Kidney glomerular epithelial cell (primary cell): ENCODE measurements around the gene GMEB2.
"Not testable (repeated sequence)": the region's sequence is repeated elsewhere in the genome, so short reads cannot be mapped to it uniquely, and the experiment has no call there.

Experiments used
- DNase-seq: peaks from one replicate; lab custom pipeline; 2025; lab: John Stamatoyannopoulos, UW

Gene GMEB2

DNA sequence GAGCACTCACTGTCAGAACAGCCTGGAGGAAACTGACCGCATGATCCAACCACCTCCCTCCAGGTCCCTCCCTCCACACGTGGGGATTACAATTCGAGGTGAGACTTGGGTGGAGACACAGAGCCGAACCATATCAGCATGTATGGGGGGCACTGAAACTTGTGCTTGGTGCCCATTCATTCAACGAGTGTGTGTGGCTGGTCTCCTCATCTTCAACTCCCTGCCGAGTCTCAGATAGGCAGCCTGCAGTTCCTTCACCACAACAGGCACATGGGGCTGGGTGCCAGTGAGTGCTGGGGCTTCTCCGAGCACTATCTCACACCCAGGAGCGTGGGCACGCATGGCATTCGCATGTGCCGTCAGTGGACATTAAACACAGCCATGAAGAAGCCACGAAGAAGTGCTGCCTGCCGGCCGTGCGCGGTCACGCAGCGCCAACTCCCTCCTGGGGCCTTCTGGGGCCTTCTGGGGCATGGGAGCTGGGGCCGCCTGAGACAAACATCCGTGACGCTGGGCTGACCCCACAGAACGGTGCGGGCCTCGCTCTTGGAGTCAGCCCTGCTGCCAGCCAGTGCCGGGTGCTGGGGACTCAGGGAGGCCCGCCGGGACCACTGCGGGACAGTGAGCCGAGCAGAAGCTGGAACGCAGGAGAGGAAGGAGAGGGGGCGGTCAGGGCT is 30.5 kb upstream of the GMEB2 start:
- DNase-seq, result no peak

DNA sequence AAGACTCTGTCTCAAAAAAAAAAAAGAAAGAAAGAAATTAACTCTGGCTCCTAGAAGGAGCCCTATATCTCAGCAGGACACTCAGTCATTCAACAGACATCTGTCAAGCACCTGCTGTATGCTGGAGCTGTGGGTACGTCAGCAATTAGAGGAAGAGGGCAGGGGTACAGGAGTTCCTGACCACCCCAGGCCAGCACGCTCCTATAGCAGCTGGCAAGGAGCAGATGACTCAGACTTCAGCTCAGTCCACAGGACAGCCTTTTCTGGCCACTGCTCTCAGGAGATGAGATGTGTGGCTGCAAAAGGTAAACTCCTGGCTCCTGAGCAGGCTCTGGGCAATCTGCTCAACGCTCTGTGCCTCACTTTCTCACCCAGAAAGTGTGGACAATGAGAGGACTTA is 29.6 kb upstream of the GMEB2 start:
- DNase-seq, result no peak

DNA sequence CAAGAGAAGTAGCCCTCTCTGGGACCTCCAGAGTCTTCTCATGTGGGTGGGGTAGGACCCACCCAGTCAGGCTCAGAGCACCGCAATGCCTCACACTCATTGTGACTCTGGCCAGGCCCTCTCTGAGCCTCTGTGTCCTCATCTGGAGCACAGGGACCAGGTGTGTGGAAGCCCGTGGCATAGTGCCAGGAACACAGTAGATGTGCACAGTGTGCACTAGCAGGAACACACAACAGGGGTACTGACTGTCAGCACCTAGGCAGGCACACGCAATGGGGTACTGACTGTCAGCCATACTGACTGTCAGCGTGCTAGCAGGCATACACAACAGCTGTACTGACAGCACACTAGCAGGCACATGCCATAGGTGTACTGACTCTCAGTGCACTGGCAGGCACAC is 28.3 kb upstream of the GMEB2 start:
- DNase-seq, result no peak

DNA sequence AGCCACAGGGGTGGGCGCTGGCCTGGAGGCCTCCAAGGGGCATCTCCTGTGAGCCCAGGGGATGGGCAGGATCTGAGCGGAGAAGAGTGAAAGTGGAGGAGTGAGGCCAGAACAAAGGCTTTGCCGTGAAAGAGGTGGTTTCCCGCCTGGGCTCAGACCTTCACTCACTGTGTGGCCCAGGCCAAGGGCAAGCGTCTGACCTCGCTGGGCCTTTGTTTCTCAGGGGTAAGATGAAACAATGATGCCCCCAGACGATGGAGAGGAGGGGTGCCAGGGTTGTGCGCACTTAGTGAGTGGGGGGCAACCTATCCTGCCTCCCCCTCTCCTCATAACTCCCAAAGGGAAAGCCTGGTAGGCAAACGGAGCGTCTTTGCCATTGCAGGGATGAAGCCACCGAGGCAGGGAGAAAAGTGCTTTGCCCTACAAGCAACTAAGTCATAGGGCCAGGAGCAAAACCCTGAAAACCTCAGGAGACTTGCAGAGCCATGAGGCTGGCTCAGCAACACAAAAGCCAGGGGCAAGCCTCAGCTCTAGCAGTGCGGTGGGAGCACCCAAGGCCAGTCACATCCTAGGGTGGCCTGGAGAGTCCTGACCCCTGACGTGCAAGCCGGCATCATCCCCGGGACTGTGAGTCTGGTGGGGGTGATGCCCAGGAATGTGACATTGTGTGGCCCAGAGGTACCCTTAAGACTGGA is 27.2 kb upstream of the GMEB2 start:
- no peak for DNase-seq

DNA sequence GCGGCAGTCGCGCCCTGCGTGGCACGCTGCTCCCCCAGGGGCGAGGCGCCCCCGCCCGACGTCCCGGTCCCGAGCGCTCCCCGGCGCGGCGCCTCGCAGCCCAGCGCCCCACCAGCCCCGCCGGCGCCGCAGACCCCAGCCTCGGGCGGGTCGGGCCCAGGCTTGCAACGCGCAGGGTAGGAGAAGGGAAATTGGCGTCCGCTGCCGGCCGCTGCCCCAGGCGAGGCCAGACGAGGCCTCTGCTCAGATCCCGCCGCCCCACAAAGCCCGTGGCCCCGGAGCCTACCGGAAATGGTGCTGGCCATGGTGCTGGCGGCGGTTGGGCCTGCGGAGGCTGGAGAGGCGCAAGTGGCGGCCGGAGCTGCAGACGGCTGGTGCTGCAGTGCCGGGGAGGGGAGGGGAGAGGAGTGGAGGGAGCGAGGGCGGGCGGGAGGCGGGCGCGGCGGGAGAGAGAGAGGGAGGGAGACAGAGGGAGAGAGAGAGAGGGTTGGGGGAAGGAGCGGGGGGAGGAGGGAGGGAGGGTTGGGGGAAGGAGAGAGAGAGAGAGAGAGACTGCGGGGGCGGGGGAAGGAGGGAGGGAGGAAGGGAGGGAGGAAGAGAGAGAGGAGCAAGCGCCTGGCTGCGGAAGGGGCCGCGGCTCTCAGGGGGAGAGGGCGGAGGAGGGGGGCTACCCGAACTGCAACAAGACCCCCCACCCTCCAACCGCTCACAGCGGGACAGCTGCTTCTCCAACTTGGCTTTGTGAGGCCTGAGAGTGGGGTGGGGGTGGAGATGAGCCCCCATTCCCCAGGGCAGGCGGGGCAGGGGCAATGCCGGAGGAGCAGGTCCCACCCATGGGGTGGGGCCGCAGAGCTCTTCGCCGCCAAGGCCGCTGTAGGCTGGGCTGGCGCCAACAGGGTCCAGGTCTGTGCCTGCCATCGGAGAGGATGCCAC is 26.4 kb upstream of the GMEB2 start, which contains the start of gene STMN3:
STMN3 (minus strand) TSS at position 384 of the 933 bp plus-strand sequence; CDS start at position 305, 79 bp downstream.
- DNase-seq, result peak; percentile 70

DNA sequence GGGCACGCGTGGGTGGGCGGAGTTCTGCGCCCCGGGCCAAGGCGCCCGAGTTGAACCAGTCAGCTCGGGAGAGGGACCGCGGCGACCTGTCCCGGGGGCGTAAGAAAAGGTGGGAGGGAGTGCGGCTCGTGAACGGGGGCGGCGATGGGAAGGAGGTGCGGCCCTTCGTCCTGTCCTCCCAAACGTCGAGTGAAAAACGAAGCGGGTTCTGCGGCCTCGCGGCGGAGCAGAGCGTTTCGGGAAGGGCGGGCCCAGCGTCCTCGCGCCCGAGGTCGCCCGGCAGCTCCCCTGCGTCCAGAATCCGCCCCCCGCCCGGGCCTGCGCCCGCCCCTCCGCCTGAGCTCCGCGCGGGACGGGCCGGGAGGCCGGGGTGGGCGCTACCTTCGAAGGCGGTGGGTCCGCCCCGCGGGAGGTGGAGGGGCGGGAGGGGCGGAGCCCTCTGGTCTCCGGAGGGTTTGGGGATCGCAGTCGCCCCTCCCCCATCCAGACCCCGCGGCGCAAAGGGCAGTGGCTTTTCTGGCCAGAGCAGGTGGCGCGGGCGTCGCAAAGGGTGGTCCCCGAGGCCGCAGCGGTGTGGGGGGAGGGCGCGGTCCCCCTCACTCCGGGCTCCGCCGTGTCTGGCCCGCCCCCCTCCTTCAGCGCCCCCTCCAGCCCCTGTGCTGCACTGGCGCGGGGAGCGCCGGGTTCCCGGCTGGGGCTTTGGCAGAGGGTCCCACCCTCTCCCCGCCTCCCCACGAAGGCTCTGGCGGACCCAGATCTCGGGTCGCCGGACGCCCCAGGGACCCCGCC is 25.5 kb upstream of the GMEB2 start:
- no peak for DNase-seq

DNA sequence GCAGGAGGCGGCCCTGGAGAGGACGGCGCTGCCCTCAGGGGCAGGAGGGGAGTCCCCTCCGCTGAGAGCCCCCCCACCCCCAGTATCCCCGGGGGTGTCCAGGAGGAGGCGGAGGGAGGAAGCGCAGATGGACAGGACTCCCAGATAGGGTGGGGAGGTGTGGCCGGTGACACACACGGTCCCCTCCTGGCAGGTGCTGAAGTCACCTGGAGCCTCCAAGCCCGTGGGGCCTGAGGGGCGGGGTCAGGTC is 25.0 kb upstream of the GMEB2 start:
- DNase-seq, result no peak

DNA sequence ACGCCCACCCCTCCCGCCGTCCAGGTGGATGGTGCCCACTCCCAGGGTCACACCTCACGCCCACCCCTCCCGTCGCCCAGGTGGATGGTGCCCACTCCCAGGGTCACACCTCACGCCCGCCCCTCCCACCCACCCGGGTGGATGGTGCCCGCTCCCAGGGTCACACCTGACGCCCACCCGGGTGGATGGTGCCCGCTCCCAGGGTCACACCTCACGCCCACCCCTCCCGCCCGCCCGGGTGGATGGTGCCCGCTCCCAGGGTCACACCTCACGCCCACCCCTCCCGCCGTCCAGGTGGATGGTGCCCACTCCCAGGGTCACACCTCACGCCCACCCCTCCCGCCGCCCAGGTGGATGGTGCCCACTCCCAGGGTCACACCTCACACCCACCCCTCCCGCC is 23.6 kb upstream of the GMEB2 start:
- not testable (repeated sequence) for DNase-seq

DNA sequence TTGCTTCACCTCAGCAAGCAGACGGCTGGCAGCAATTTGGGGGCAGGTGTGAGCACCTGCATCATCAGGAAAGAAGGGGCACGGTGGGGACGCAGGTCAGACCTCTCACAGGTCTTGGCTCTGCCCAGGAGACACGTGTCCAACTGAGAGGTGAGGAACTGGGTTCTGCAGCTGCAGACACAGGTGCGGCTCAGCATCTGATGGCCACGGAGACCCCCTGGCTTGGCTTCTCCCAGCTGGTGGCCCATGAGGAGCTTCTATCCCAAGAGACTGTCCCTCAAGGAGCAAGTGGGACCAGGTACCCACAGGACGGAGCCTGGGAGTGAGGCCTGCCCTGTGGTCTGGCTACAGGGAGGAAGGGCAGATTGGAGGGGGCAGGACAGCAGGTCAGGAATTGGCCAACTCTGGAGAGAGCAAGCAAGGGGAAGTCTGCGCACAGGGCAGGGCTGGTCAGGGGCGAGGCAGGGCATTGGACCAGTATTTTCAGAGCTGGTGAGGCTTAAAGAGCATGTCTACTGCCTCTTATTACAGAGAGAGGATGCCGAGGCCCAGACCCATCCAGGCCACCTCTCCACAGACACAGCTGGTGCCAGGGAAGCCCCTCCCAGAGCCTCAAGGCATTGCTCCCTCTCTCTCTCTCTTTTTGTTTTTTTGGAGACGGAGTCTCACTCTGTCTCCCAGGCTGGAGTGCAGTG is 22.1 kb upstream of the GMEB2 start:
- DNase-seq, result no peak

DNA sequence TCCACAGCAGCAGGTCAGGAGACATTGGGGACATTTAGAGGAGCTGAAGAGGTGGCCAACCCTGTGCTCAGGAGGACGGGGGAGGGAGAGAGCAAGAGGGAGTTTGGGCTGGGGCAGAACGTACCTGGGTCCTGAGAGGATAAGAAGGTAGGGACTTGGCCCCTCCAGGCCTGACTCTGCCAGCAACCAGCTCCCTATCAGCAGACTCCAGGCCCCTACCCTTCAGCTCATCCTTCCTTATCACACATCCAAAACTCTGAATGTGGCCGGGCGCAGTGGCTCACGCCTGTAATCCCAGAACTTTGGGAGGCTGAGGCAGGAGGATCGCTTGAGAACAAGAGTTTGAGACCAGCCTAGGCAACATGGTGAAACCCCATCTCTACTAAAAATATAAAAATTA is 21.3 kb upstream of the GMEB2 start:
- DNase-seq, result no peak

DNA sequence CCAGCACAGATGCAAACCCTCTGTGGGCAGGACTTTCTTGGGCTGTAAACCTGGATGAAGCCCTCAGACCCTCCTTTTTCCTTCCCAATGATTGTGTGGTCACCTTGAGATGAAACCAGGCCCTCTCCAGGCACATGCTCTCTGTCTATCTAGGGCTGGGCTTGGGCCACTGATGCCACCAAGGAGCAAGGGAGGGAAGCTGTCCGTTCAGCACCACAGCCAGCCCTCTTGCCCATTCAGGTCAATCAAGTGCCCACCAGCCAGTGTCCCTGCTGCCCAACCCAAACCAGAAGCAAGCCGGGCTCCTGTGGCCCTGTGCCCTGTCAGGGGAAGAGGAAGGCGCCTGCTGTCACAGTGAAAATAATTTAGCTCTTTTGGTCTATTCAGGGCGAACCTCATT is 18.3 kb upstream of the GMEB2 start:
- DNase-seq, result no peak

DNA sequence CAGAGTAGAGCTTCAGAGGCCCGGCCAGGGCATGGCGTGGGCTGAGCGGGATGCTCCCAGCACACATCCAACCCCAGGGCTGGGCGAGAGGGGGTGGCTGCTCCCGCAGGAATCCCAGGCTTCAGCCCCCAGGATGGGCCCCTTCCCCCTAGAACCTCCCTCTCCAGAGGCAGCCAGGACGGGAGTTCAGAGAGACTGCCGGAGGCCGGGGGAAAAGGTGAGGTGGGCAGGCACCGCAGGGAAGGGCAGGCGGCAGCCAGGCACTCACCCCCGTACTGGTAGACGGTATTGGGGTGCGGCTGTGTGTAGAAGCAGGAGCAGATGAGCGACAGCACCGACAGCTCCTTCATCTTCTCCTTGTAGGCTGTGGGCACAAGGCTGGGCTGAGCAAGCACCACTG is 17.0 kb upstream of the GMEB2 start:
- no peak for DNase-seq

DNA sequence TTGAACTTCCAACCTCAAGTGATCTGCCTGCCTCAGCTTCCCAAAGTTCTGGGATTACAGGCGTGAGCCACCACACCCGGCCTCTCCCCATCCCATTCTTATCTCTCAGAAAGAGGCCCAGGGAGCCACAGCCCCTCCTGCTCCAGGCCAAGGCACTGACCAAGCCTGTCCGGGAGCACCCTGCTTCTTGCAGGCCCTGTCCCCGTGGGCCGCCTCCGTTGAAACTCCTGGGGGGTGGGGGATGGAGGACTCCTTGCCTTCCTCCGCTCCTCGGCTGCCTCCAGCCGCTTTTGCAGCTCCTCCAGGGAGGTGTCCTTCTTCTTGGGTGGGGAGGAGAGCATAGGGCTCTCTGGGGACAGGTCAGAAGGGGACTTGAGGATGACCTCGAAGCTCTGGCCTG is 16.6 kb upstream of the GMEB2 start:
- DNase-seq, result no peak

DNA sequence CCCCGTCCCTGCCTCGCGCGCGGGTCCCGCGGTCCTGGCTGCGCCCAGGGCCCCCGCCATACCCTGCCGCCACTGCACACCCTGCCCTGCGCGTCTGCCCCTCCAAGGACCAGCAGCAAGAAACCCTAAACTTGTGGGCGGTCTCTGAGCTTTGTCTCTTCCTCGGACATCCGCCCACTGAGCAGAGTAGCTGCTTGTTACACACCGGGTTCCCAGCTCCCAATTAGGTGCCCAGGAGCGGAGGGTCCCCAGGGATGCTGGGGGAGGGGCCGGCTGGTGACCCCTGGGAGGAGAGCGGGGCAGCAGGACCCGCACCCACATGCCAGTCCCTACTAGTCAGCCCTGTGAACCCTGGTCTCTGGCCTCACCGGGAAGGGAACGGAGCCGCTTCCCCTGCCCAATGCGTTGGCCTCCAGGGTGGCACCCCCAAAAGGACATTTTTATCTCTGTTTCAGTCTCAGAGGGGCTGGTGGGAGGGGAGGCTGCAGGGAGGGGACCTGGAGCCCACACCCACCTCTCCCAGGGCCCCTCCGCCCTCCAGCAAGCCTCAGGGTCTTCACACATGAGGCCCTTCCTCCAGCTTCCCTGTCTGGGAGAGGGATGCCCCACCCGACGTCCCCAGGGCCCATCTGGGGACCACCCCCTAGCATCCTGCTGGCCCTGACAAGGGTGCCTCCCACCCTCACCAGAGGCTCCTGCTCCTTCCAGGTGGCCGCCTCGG is 15.8 kb upstream of the GMEB2 start:
- no peak for DNase-seq

DNA sequence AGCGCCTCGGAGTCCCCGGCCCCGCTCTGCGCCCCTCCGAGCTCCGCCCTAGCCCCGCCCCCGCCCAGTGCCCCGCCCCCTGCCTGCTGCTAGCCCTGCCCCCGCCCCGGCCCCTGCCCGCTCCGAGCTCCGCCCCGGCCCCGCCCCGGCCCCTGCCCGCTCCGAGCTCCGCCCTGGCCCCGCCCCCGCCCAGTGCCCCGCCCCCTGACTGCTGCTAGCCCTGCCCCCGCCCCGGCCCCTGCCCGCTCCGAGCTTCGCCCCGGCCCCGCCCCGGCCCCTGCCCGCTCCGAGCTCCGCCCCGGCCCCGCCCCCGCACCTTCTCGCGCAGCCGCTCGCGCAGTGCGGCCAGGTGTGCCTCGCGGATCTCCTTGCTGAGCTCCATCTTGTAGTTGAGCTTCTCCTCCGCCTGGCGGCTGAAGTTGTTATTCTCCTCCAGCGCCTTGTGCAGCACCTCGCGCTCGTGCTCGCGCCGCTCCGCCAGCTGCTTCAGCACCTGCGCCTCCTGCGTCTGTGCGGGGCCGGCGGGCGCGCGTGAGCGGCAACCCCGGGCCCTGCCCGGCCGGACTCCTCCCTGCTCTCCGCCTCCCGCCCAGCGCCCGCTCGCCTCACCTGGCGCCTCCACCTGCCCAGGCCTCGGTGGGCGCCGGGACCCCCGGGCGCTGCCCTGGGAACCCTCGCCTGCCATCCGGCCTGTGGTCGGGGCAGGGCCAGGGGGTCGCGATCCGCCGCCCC is 15.1 kb upstream of the GMEB2 start:
- peak; percentile 70 for DNase-seq

DNA sequence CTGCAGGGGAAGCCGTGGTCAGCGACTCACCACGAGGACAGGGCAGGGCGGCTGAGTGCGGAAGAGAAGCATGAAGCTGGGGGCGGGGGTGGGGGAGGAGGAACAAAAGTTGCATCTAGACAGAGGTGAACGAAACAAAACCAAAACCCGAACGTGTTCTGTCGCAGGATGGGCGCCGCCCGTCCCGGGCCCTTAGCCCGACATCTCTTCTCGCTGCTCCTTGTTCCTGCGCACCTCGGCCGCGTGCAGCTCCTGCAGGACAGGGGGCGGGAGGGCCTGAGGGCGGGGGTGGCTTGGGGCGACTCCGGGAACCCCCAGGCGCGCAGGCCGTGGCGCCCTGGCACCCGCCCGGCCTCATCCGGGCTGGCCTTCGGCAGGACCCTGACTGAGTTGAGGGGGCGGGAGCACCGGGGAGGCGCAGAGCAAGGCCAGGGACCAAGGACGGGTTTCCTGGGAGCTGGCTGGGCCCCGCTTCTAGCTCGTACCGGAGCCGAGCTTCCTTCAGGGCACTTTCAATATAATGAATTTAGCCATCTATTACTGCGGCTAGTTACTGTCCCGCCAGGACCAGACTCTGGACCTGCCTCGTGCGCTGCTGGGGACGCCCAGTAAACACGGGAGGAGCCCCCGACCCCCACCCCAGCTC is 14.4 kb upstream of the GMEB2 start:
- DNase-seq, result no peak

DNA sequence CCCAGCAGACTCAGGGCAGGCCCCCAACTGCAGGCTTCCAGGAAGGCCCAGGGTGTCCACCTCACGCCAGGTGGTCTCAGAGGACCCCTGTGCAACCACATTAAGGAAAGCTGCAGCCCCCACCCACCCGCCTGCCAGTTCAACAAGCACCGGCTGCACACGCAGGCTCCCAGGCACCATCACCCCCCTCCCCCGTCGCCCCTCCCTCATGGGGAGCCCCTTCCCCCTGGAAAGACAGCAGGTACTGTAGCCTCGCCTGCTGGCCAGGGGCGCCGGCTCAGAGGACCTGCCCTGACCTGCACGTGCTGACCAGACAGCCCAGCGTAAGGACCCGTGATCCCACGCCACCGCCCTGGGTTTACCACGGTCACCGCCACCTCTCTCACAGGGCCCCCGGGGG is 13.8 kb upstream of the GMEB2 start:
- not testable (repeated sequence) for DNase-seq

DNA sequence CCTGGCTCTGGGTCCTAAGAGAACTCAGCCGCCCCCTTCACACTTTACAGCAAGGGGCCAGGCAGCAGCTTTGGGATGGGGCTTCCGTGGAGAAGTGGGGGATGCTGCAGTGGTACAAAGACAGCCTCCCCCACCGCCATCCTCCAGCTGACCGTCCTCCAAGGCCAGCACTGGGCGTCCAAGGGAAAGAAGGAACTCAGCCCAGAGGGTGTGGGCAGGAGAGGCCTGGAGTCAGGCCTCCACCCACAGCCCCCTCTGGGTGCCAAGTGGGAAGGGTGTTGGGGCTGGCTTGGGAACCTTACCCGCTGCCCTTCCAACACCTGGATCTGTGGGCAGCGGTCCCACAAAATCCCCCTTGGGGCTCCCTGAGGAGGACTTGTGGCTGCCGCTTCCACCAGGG is 13.2 kb upstream of the GMEB2 start:
- no peak for DNase-seq

DNA sequence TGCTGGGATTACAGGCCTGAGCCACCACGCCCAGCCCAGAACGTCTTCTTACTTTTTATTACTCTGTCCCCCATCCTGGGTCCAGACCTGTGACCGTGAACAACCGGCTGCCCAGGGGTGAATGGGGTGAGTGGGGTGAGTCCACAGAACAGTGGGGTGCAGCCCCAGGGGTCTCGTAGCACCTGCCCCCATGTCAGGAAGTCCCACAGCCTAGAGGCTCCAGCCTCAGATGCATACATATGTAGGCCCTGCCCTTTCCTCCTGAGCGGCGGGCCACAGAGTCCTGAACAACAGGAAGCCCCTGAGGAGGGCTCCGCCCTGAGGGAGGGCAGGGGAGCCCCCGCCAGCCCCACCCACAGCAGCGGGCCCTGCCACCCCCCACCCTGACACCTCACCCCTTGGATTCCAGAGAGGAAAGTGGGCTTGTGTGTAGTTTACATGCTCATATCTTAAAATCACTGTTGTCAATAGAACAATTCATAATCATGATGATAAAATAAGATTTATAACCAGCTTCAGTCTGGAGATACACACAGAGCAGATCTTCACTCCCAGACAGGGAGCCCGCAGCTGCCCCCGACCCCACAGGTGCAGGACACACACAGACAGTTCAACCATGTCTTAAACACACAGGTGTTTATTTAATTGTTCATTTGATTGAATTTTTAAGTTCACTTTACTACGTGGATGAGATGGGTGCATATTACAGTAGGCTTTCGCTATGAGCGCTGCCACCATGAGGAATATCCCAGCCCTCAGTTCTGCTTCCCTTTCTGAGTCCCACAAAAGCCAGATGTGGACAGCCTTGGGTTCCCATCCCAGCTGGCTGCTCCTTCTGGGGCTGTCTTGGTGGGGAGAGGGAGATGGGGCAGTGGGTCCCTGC is 12.4 kb upstream of the GMEB2 start:
- DNase-seq, result no peak
